PC-3 (cell line): ENCODE data around the gene TMEM221. TPM values are rescaled to one million over a fixed set of nuclear protein-coding genes. Genes with fewer than 3 reads are reported as not detected.
A peak's percentile ranks its signal among the peaks of the same experiment; 100 is the strongest.

Source experiments
- ATAC-seq: fragments of 200-7000 bp; cut with Tn5 transposase; 2 replicates; pipeline ENCODE4 v1.9.1; 2020; ENCODE audit warnings: mild to moderate bottlenecking, moderate library complexity
- BruUV-seq: library from RNA; stranded (reverse); fragments of 400-500 nt; replicated peaks from 2 replicates; lab custom pipeline; 2021; lab: Mats Ljungman, UMichigan
- CTCF ChIA-PET: fragments of 300-600 bp; sonication (Branson Sonifier 250); formaldehyde crosslinking; loops from one replicate; lab custom pipeline; 2022; ENCODE audit warnings: antibody characterized with exemption; lab: Charles Lee
- POLR2A ChIA-PET: fragments of 300-600 bp; sonication (Branson Sonifier 250); formaldehyde crosslinking; loops from one replicate; lab custom pipeline; 2022; ENCODE audit warnings: antibody characterized with exemption; ENCODE audit not compliant: unreplicated experiment; lab: Charles Lee
- DNase-seq: peaks from one replicate; pipeline ENCODE4 v3.0.0-alpha.2; 2015
- H2AFZ ChIP-seq: fragments of 300-600 bp; sonication (generic); 2 replicates; pipeline ENCODE4 v1.6.0; 2016; ENCODE audit warnings: antibody characterized with exemption, low read length
- H3F3A ChIP-seq: fragments of 300-600 bp; sonication (generic); one replicate; pipeline ENCODE4 v1.6.0; 2017; ENCODE audit warnings: antibody characterized with exemption, low read length, control low read depth, mild to moderate bottlenecking; ENCODE audit not compliant: unreplicated experiment
- H3K27ac ChIP-seq: fragments of 300-600 bp; sonication (generic); 2 replicates; pipeline ENCODE4 v1.5.1; 2016; ENCODE audit warnings: mild to moderate bottlenecking, low read length
- H3K27me3 ChIP-seq: fragments of 300-600 bp; sonication (generic); 2 replicates; pipeline ENCODE4 v1.6.1; 2016; ENCODE audit warnings: low read length, mixed read lengths
- H3K36me3 ChIP-seq: fragments of 300-600 bp; sonication (generic); 2 replicates; pipeline ENCODE4 v1.6.1; 2016; ENCODE audit warnings: low read depth, mixed run types, low read length, mixed read lengths
- H3K4me1 ChIP-seq: fragments of 300-600 bp; sonication (generic); 2 replicates; pipeline ENCODE4 v1.5.1; 2016; ENCODE audit warnings: low read length; ENCODE audit not compliant: insufficient read depth
- H3K4me2 ChIP-seq: fragments of 300-600 bp; sonication (generic); 2 replicates; pipeline ENCODE4 v1.6.0; 2016; ENCODE audit warnings: low read length
- H3K4me3 ChIP-seq: fragments of 300-600 bp; sonication (generic); 2 replicates; pipeline ENCODE4 v1.5.1; 2016; ENCODE audit warnings: mild to moderate bottlenecking, low read length, mixed read lengths
- H3K79me2 ChIP-seq: fragments of 300-600 bp; sonication (generic); 2 replicates; pipeline ENCODE4 v1.6.1; 2017; ENCODE audit warnings: low read length, mixed read lengths
- H3K9ac ChIP-seq: fragments of 300-600 bp; sonication (generic); 2 replicates; pipeline ENCODE4 v1.6.0; 2016; ENCODE audit warnings: mild to moderate bottlenecking, low read length
- H3K9me2 ChIP-seq: fragments of 300-600 bp; sonication (generic); replicated peaks from 2 replicates; pipeline ENCODE4 v1.6.1; 2016; ENCODE audit warnings: mixed run types, low read length, mixed read lengths
- H3K9me3 ChIP-seq: fragments of 300-600 bp; sonication (generic); 2 replicates; pipeline ENCODE4 v1.6.1; 2016; ENCODE audit warnings: low read length, mixed read lengths
- H4K20me1 ChIP-seq: fragments of 300-600 bp; sonication (generic); 2 replicates; pipeline ENCODE4 v1.6.1; 2016; ENCODE audit warnings: low read length, mixed read lengths
- EZH2 ChIP-seq: fragments of 300-600 bp; sonication (generic); IDR thresholded peaks from one replicate; pipeline ENCODE4 v1.6.1; 2017; ENCODE audit warnings: antibody characterized with exemption, mild to moderate bottlenecking, low read length; ENCODE audit not compliant: unreplicated experiment
- EZH2phosphoT487 ChIP-seq: fragments of 300-600 bp; sonication (generic); IDR thresholded peaks from 2 replicates; pipeline ENCODE4 v1.6.1; 2018; ENCODE audit warnings: mild to moderate bottlenecking, antibody characterized with exemption, low read length, borderline replicate concordance
- intact Hi-C: fragments of 100-400 bp; cut with micrococcal nuclease; formaldehyde crosslinking; loops from 2 replicates; pipeline ENCODE4 v1.9.0; 2023
- total RNA-seq: library from RNA; depleted of rRNA; stranded (reverse); fragments of >200 nt; gene quantifications from 2 replicates; pipeline ENCODE4 v1.2.3, GENCODE V29; 2014
- TF ChIP-seq, protein P1 (sequence below): fragments of 300-600 bp; sonication (generic); conservative IDR thresholded peaks from 2 replicates; pipeline ENCODE4 v1.5.1; 2017; ENCODE audit warnings: antibody characterized with exemption, low read depth, mild to moderate bottlenecking, low read length

TMEM221 gene
- total RNA-seq, 1 experiment from 2014 or later = 3.0 TPM

DNA sequence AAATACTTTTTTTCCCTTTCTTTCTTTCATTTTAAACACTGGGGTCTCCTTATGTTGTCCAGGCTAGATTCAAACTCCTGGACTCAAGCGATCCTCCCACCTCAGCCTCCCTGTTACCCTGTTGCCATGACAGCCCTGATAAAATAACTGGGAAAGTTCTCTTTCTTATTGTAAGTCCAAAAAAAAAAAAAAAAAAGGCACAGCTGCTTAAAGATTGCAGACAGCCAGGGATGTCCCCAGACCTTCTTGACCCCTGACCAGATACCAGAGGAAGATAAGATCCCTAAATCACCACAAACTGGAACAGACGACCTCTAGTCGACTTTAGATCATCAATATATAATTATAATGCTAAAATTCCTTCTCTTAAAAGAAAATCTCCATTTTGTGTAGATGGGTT, 29.8 kb downstream of the TMEM221 start:
- H3K4me2 ChIP-seq = peak overlapping the region; percentile 87
- no peaks in the 10 kb centered on the region for H3F3A ChIP-seq
- H3K79me2 ChIP-seq = peaks cover 7% of the 10 kb centered on the region; the same call in 1 of the 2 replicates
- ChIA-PET CTCF (no interaction called here), POLR2A (no interaction called here)
- no peak for ATAC-seq
- peak overlapping the region; percentile 88 for H3K4me3 ChIP-seq
- no peak for DNase-seq
- peaks cover 16% of the 10 kb centered on the region; the same call in 1 of the 2 replicates for H3K4me1 ChIP-seq
- H3K27me3 ChIP-seq = no peaks in the 10 kb centered on the region
- peak overlapping the region; percentile 92 for H2AFZ ChIP-seq
- H3K27ac ChIP-seq = no peak overlapping the region
- intact Hi-C loops = loop anchor here (1.0 kb wide), 1 partner anchor 27 kb away; no protein-coding TSS in a partner anchor
- H4K20me1 ChIP-seq = no peaks in the 10 kb centered on the region
- H3K9me3 ChIP-seq = no peaks in the 10 kb centered on the region
- no peaks in the 10 kb centered on the region for H3K36me3 ChIP-seq
- TF ChIP-seq EZH2phosphoT487 (no peak), EZH2 (no peak)
- TF ChIP-seq, protein P1, sequence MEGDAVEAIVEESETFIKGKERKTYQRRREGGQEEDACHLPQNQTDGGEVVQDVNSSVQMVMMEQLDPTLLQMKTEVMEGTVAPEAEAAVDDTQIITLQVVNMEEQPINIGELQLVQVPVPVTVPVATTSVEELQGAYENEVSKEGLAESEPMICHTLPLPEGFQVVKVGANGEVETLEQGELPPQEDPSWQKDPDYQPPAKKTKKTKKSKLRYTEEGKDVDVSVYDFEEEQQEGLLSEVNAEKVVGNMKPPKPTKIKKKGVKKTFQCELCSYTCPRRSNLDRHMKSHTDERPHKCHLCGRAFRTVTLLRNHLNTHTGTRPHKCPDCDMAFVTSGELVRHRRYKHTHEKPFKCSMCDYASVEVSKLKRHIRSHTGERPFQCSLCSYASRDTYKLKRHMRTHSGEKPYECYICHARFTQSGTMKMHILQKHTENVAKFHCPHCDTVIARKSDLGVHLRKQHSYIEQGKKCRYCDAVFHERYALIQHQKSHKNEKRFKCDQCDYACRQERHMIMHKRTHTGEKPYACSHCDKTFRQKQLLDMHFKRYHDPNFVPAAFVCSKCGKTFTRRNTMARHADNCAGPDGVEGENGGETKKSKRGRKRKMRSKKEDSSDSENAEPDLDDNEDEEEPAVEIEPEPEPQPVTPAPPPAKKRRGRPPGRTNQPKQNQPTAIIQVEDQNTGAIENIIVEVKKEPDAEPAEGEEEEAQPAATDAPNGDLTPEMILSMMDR = no peak
- no peaks in the 10 kb centered on the region for H3K9me2 ChIP-seq
- peak overlapping the region; percentile 69; the same call in 1 of the 2 replicates for H3K9ac ChIP-seq
- BruUV-seq = no TSS peak

DNA sequence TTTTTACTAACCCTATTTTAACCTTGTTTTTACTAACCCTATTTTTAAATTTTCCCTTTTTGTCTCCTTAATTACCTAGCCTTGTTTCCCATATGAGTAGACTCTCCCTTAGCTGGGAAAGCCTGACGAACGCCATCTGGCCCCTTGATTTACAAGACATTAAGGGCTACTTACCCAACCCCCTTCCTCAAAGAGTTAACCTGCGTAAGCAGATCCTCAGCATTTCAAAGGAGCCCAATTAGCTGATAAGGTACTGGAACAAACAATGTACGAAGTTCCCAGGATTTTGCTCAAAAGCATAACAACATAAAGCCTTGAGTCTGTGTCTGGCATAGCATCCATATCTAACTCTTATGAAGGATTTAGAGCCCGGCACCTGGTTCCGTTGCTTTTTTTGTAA, 33.3 kb downstream of the TMEM221 start:
- no peak overlapping the region for H2AFZ ChIP-seq
- no peaks in the 10 kb centered on the region for H3K36me3 ChIP-seq
- H4K20me1 ChIP-seq = no peaks in the 10 kb centered on the region
- TF ChIP-seq EZH2 (no peak), EZH2phosphoT487 (no peak)
- TF ChIP-seq, protein P1 = no peak
- peaks cover 8% of the 10 kb centered on the region; the same call in 1 of the 2 replicates for H3K4me1 ChIP-seq
- H3K9me3 ChIP-seq = no peaks in the 10 kb centered on the region
- ATAC-seq (no peak), DNase-seq (no peak)
- H3K4me2 ChIP-seq = no peak overlapping the region
- H3K27me3 ChIP-seq = no peaks in the 10 kb centered on the region
- H3K9ac ChIP-seq = no peak overlapping the region
- no peaks in the 10 kb centered on the region for H3F3A ChIP-seq
- POLR2A ChIA-PET = no interaction called here
- H3K27ac ChIP-seq = no peak overlapping the region
- no peak overlapping the region for H3K4me3 ChIP-seq
- CTCF ChIA-PET = no interaction called here
- H3K79me2 ChIP-seq = no peaks in the 10 kb centered on the region
- BruUV-seq = no TSS peak
- H3K9me2 ChIP-seq = no peaks in the 10 kb centered on the region
- intact Hi-C loops = no loop called here

DNA sequence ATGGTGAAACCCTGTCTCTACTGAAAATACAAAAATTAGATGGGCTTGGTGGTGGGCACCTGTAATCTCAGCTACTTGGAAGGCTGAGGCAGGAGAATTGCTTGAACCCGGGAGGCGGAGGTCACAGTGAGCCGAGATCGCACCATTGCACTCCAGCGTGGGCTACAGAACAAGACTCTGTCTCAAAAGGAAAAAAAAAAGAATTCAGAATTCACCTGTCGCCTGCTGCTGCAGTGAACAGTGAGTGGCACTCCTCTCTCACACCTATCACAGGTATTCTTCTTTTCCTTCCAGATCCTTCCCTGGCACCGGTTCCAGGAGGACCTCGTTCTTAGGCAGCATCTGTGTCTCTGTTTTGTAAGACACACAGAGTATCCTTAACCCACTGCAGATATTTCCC, 34.4 kb downstream of the TMEM221 start:
- Histone ChIP-seq H3F3A (no peaks in the 10 kb centered on the region), H3K27me3 (no peaks in the 10 kb centered on the region), H3K4me3 (no peak overlapping the region), H3K9me2 (no peaks in the 10 kb centered on the region), H3K9ac (no peak overlapping the region), H3K4me2 (no peak overlapping the region), H2AFZ (no peak overlapping the region), H3K36me3 (no peaks in the 10 kb centered on the region), H3K9me3 (no peaks in the 10 kb centered on the region), H3K27ac (no peak overlapping the region), H4K20me1 (no peaks in the 10 kb centered on the region), H3K4me1 (peaks cover 6% of the 10 kb centered on the region; the same call in 1 of the 2 replicates), H3K79me2 (no peaks in the 10 kb centered on the region)
- ChIA-PET POLR2A (no interaction called here), CTCF (no interaction called here)
- no peak for DNase-seq
- TF ChIP-seq, protein P1 = no peak
- no peak for TF ChIP-seq EZH2phosphoT487
- no peak for TF ChIP-seq EZH2
- BruUV-seq = no TSS peak
- no peak for ATAC-seq
- intact Hi-C loops = no loop called here
